Upper lobe of left lung (tissue), 6 donors: ENCODE data around the gene PIGC. TPM values are rescaled to one million over a fixed set of nuclear protein-coding genes. Genes with fewer than 3 reads are reported as not detected.

Experiments
- ATAC-seq, 2 donors: fragments of 200-7000 bp; cut with Tn5 transposase; one replicate each; pipeline ENCODE4 v1.9.1; 2022; ENCODE audit warnings: mild to moderate bottlenecking in 2 of 2, moderate library complexity in 2 of 2; ENCODE audit not compliant: low FRiP score in 2 of 2
- DNase-seq, 2 donors: peaks; one replicate each; pipeline ENCODE4 v3.0.0-alpha.2; 2019 to 2020
- H3K27ac ChIP-seq, 4 donors: fragments of 200-600 bp; sonication (generic); one replicate each; pipeline ENCODE4 v1.5.1; 2016 to 2019
- H3K27me3 ChIP-seq, 4 donors: fragments of 200-600 bp; sonication (generic); one replicate each; pipeline ENCODE4 v1.5.1; 2017 to 2019
- H3K36me3 ChIP-seq, 4 donors: fragments of 200-600 bp; sonication (generic); one replicate each; pipeline ENCODE4 v1.5.1; 2016 to 2019
- H3K4me1 ChIP-seq, 4 donors: fragments of 200-600 bp; sonication (generic); one replicate each; pipeline ENCODE4 v1.5.1; 2018 to 2019
- H3K4me3 ChIP-seq, 4 donors: fragments of 200-600 bp; sonication (generic); one replicate each; pipeline ENCODE4 v1.5.1; 2017 to 2019; ENCODE audit warnings: mild to moderate bottlenecking in 2 of 4, moderate library complexity in 1 of 4
- H3K9me3 ChIP-seq, 4 donors: fragments of 200-600 bp; sonication (generic); one replicate each; pipeline ENCODE4 v1.5.1; 2018 to 2019
- CTCF ChIP-seq, 6 experiments: fragments of 450-650 bp in 4 of 6; fragments of 200-600 bp in 2 of 6; sonication (generic) in 2 of 6; IDR thresholded peaks; one replicate each; pipeline ENCODE4 v1.5.1; 2016 to 2019; ENCODE audit warnings: antibody characterized with exemption in 6 of 6
- EP300 ChIP-seq, 4 donors: sonication (generic); formaldehyde crosslinking; IDR thresholded peaks; one replicate each; pipeline ENCODE4 v1.5.1; 2017; ENCODE audit warnings: antibody characterized with exemption in 4 of 4, control low read depth in 2 of 4
- POLR2A ChIP-seq, 4 donors: fragments of 450-650 bp; IDR thresholded peaks; one replicate each; pipeline ENCODE4 v1.5.1; 2016 to 2017; ENCODE audit warnings: antibody characterized with exemption in 4 of 4, mild to moderate bottlenecking in 2 of 4
- POLR2AphosphoS5 ChIP-seq, 2 donors: sonication (generic); formaldehyde crosslinking; IDR thresholded peaks; one replicate each; pipeline ENCODE4 v1.5.1; 2017; ENCODE audit warnings: antibody characterized with exemption in 2 of 2
- WGBS, 2 donors: methylation state at CpG; one replicate each; pipeline ENCODE4 v1.1.5; 2017 to 2018; 5-methylcytosine and 5-hydroxymethylcytosine counted together
- total RNA-seq, 6 donors: library from RNA; depleted of rRNA in 4 of 6; stranded (reverse); fragments of >200 nt in 4 of 6; gene quantifications; one replicate each; pipeline versions ENCODE4 v1.1.0 to v1.2.1, GENCODE V29; 2016 to 2021
- donor health status: DM: no; HTN: no; CAD: no; lungs with moderate emphysema.
- donor health status: DM: no; HTN: yes; CAD: no; lungs with severe emphysema.

The PIGC gene
- total RNA-seq, 6 donors from 2014 or later: 5.9 to 23.4 (median 19.3) TPM

- H3K9me3 ChIP-seq: no peaks in the 10 kb centered on the region
- no peak overlapping the region for H3K27ac ChIP-seq
- TF ChIP-seq EP300 (IDR thresholded peaks at IDR 0.05) (no peak), CTCF (IDR thresholded peaks at IDR 0.05) (no peak), POLR2A (IDR thresholded peaks at IDR 0.05) (no peak), POLR2AphosphoS5 (IDR thresholded peaks at IDR 0.05) (no peak)
- no peaks in the 10 kb centered on the region for H3K36me3 ChIP-seq
- H3K4me3 ChIP-seq: no peak overlapping the region
- H3K4me1 ChIP-seq: no peaks in the 10 kb centered on the region
- no peak for ATAC-seq
- no peak for DNase-seq
- no peaks in the 10 kb centered on the region for H3K27me3 ChIP-seq
Measured at GRCh38 chr1:172405912-172406311, 38.0 kb downstream of the PIGC start.

- TF ChIP-seq POLR2A (IDR thresholded peaks at IDR 0.05) (no peak), EP300 (IDR thresholded peaks at IDR 0.05) (no peak), CTCF (IDR thresholded peaks at IDR 0.05) (no peak), POLR2AphosphoS5 (IDR thresholded peaks at IDR 0.05) (no peak)
- H3K27ac ChIP-seq: no peak overlapping the region
- ATAC-seq (no peak), DNase-seq (no peak)
- no peaks in the 10 kb centered on the region for H3K27me3 ChIP-seq
- peaks cover 0 to 6% (median 4%) of the 10 kb centered on the region in 4 donors for H3K4me1 ChIP-seq
- H3K9me3 ChIP-seq: no peaks in the 10 kb centered on the region
- H3K36me3 ChIP-seq: no peaks in the 10 kb centered on the region
- H3K4me3 ChIP-seq: no peak overlapping the region
Measured at GRCh38 chr1:172404121-172404520, 39.7 kb downstream of the PIGC start.

GRCh38 chr1:172402878-172403569, 40.8 kb downstream of the PIGC start:
- Histone ChIP-seq H3K4me3 (no peak overlapping the region), H3K27me3 (no peaks in the 10 kb centered on the region), H3K9me3 (no peaks in the 10 kb centered on the region), H3K27ac (no peak overlapping the region), H3K36me3 (no peaks in the 10 kb centered on the region), H3K4me1 (peaks cover 6 to 16% (median 8%) of the 10 kb centered on the region in 4 donors)
- ATAC-seq (no peak), DNase-seq (no peak)
- TF ChIP-seq POLR2A (IDR thresholded peaks at IDR 0.05) (no peak), POLR2AphosphoS5 (IDR thresholded peaks at IDR 0.05) (no peak), EP300 (IDR thresholded peaks at IDR 0.05) (no peak), CTCF (IDR thresholded peaks at IDR 0.05) (no peak)
- WGBS, 2 donors: 78 to 95% methylated on average over 1 of the region's 1 CpG

GRCh38 chr1:172401892-172402291, 42.0 kb downstream of the PIGC start:
- TF ChIP-seq EP300 (IDR thresholded peaks at IDR 0.05) (no peak), POLR2AphosphoS5 (IDR thresholded peaks at IDR 0.05) (no peak), CTCF (IDR thresholded peaks at IDR 0.05) (no peak), POLR2A (IDR thresholded peaks at IDR 0.05) (no peak)
- peaks cover 6 to 23% (median 9%) of the 10 kb centered on the region in 4 donors for H3K4me1 ChIP-seq
- no peaks in the 10 kb centered on the region for H3K27me3 ChIP-seq
- H3K9me3 ChIP-seq: no peaks in the 10 kb centered on the region
- no peak overlapping the region for H3K4me3 ChIP-seq
- 80 to 88% methylated on average over 5 of the region's 5 CpGs for WGBS, 2 donors
- H3K27ac ChIP-seq: no peak overlapping the region
- no peaks in the 10 kb centered on the region for H3K36me3 ChIP-seq
- ATAC-seq: no peak
- no peak for DNase-seq

- no peak overlapping the region for H3K27ac ChIP-seq
- no peak for TF ChIP-seq CTCF (IDR thresholded peaks at IDR 0.05)
- TF ChIP-seq POLR2A (IDR thresholded peaks at IDR 0.05): no peak
- no peak for TF ChIP-seq EP300 (IDR thresholded peaks at IDR 0.05)
- TF ChIP-seq POLR2AphosphoS5 (IDR thresholded peaks at IDR 0.05): no peak
- DNase-seq: no peak
Measured at GRCh38 chr1:172401477-172401876, 42.4 kb downstream of the PIGC start.

More at GRCh38 chr1:172401477-172401876, 42.4 kb downstream of the PIGC start:
- ATAC-seq: no peak
- no peaks in the 10 kb centered on the region for H3K9me3 ChIP-seq
- no peaks in the 10 kb centered on the region for H3K36me3 ChIP-seq
- H3K4me1 ChIP-seq: peaks cover 6 to 23% (median 9%) of the 10 kb centered on the region in 4 donors
- no peaks in the 10 kb centered on the region for H3K27me3 ChIP-seq
- H3K4me3 ChIP-seq: no peak overlapping the region
